ENCODE data around the gene SUDS3.
"Not testable (repeated sequence)": the region's sequence is repeated elsewhere in the genome, so short reads cannot be mapped to it uniquely, and the experiment has no call there.

The SUDS3 gene

GRCh38 chr12:118350908-118351559 lies 25.3 kb upstream of the SUDS3 start:
- no peak overlapping the region for H3K27ac ChIP-seq (replicated peaks; ENCODE audit: low read length)
- H3K14ac ChIP-seq (ENCODE audit: low read length): no peak overlapping the region
- H2AK5ac ChIP-seq (ENCODE audit: low read depth, low read length): no peak overlapping the region
- H3K4ac ChIP-seq (ENCODE audit: low read length): no peak overlapping the region
- no peak overlapping the region for H4K8ac ChIP-seq (ENCODE audit: low read depth, low read length)
- no peak overlapping the region for H3K23ac ChIP-seq (ENCODE audit: low read depth, low read length, poor library complexity)
- no peaks in the 10 kb centered on the region for H3K27me3 ChIP-seq (ENCODE audit: control insufficient read depth in 3 of 3, insufficient read depth in 3 of 3, low read depth in 1 of 3, low read length in 3 of 3)
- H4K91ac ChIP-seq (ENCODE audit: low read depth, low read length, poor library complexity): no peak overlapping the region
- H3K4me2 ChIP-seq (ENCODE audit: insufficient read depth, low read length, poor library complexity, severe bottlenecking): no peak overlapping the region
- H3K9me3 ChIP-seq (replicated peaks in 1 of 2; ENCODE audit: control insufficient read depth in 2 of 2, insufficient read depth in 1 of 2, low read depth in 1 of 2, low read length in 2 of 2): no peaks in the 10 kb centered on the region
- no peaks in the 10 kb centered on the region for H3K36me3 ChIP-seq (replicated peaks in 1 of 2; ENCODE audit: control insufficient read depth in 2 of 2, insufficient read depth in 2 of 2, low read length in 2 of 2)
- H3K18ac ChIP-seq (ENCODE audit: low read length): no peak overlapping the region
- H2BK120ac ChIP-seq (ENCODE audit: low read depth, low read length): no peak overlapping the region
- no peak overlapping the region for H3K4me3 ChIP-seq (ENCODE audit: low read length in 2 of 2)
- no peak overlapping the region for H2BK5ac ChIP-seq (ENCODE audit: low read length)
- no CpG with 5 or more reads among the region's 6 CpGs for WGBS, 2 donors (ENCODE audit: extremely low coverage in 2 of 2, insufficient read length in 2 of 2, insufficient replicate concordance in 1 of 2)
- H3K79me1 ChIP-seq (ENCODE audit: low read depth, low read length): no peaks in the 10 kb centered on the region
- DNase-seq (ENCODE audit: low spot score): no peak
- H2BK12ac ChIP-seq (ENCODE audit: low read length): no peak overlapping the region
- no peak overlapping the region for H2AFZ ChIP-seq (ENCODE audit: low read length)
- no peak overlapping the region for H2BK15ac ChIP-seq (ENCODE audit: low read length)
- H3K4me1 ChIP-seq (ENCODE audit: control insufficient read depth in 2 of 2, insufficient read depth in 1 of 2, low read depth in 1 of 2, low read length in 2 of 2): no peaks in the 10 kb centered on the region
- H3K9ac ChIP-seq (ENCODE audit: low read depth, low read length, poor library complexity): no peak overlapping the region

GRCh38 chr12:118353721-118354120 lies 22.6 kb upstream of the SUDS3 start:
- no peak overlapping the region for H3K4me3 ChIP-seq (ENCODE audit: low read length in 2 of 2)
- H2BK120ac ChIP-seq (ENCODE audit: low read depth, low read length): no peak overlapping the region
- no peaks in the 10 kb centered on the region for H3K27me3 ChIP-seq (ENCODE audit: control insufficient read depth in 3 of 3, insufficient read depth in 3 of 3, low read depth in 1 of 3, low read length in 3 of 3)
- no peaks in the 10 kb centered on the region for H3K79me1 ChIP-seq (ENCODE audit: low read depth, low read length)
- no peak overlapping the region for H2BK12ac ChIP-seq (ENCODE audit: low read length)
- no peak overlapping the region for H3K9ac ChIP-seq (ENCODE audit: low read depth, low read length, poor library complexity)
- no peaks in the 10 kb centered on the region for H3K36me3 ChIP-seq (replicated peaks in 1 of 2; ENCODE audit: control insufficient read depth in 2 of 2, insufficient read depth in 2 of 2, low read length in 2 of 2)
- no peak overlapping the region for H2BK5ac ChIP-seq (ENCODE audit: low read length)
- H4K91ac ChIP-seq (ENCODE audit: low read depth, low read length, poor library complexity): no peak overlapping the region
- H2AFZ ChIP-seq (ENCODE audit: low read length): no peak overlapping the region
- H2BK15ac ChIP-seq (ENCODE audit: low read length): no peak overlapping the region
- WGBS, 2 donors (ENCODE audit: extremely low coverage in 2 of 2, insufficient read length in 2 of 2, insufficient replicate concordance in 1 of 2): no CpG with 5 or more reads among the region's 4 CpGs
- H3K4me2 ChIP-seq (ENCODE audit: insufficient read depth, low read length, poor library complexity, severe bottlenecking): no peak overlapping the region
- no peak overlapping the region for H3K27ac ChIP-seq (replicated peaks; ENCODE audit: low read length)
- no peak overlapping the region for H3K18ac ChIP-seq (ENCODE audit: low read length)
- H3K4ac ChIP-seq (ENCODE audit: low read length): no peak overlapping the region
- no peak overlapping the region for H2AK5ac ChIP-seq (ENCODE audit: low read depth, low read length)
- no peak overlapping the region for H4K8ac ChIP-seq (ENCODE audit: low read depth, low read length)
- H3K14ac ChIP-seq (ENCODE audit: low read length): no peak overlapping the region
- no peaks in the 10 kb centered on the region for H3K9me3 ChIP-seq (replicated peaks in 1 of 2; ENCODE audit: control insufficient read depth in 2 of 2, insufficient read depth in 1 of 2, low read depth in 1 of 2, low read length in 2 of 2)
- H3K23ac ChIP-seq (ENCODE audit: low read depth, low read length, poor library complexity): no peak overlapping the region
- no peaks in the 10 kb centered on the region for H3K4me1 ChIP-seq (ENCODE audit: control insufficient read depth in 2 of 2, insufficient read depth in 1 of 2, low read depth in 1 of 2, low read length in 2 of 2)
- DNase-seq (ENCODE audit: low spot score): no peak

- not testable (repeated sequence) for H2BK12ac ChIP-seq (ENCODE audit: low read length); H3K9me3 ChIP-seq (replicated peaks in 1 of 2; ENCODE audit: control insufficient read depth in 2 of 2, insufficient read depth in 1 of 2, low read depth in 1 of 2, low read length in 2 of 2); H3K27me3 ChIP-seq (ENCODE audit: control insufficient read depth in 3 of 3, insufficient read depth in 3 of 3, low read depth in 1 of 3, low read length in 3 of 3); H2BK5ac ChIP-seq (ENCODE audit: low read length); H3K18ac ChIP-seq (ENCODE audit: low read length); H3K14ac ChIP-seq (ENCODE audit: low read length); H3K36me3 ChIP-seq (replicated peaks in 1 of 2; ENCODE audit: control insufficient read depth in 2 of 2, insufficient read depth in 2 of 2, low read length in 2 of 2); H3K9ac ChIP-seq (ENCODE audit: low read depth, low read length, poor library complexity); H4K91ac ChIP-seq (ENCODE audit: low read depth, low read length, poor library complexity); H3K4me1 ChIP-seq (ENCODE audit: control insufficient read depth in 2 of 2, insufficient read depth in 1 of 2, low read depth in 1 of 2, low read length in 2 of 2); H2BK120ac ChIP-seq (ENCODE audit: low read depth, low read length); H3K4me2 ChIP-seq (ENCODE audit: insufficient read depth, low read length, poor library complexity, severe bottlenecking); H3K79me1 ChIP-seq (ENCODE audit: low read depth, low read length); H2AFZ ChIP-seq (ENCODE audit: low read length); H3K4me3 ChIP-seq (ENCODE audit: low read length in 2 of 2); H3K4ac ChIP-seq (ENCODE audit: low read length); H3K23ac ChIP-seq (ENCODE audit: low read depth, low read length, poor library complexity); H4K8ac ChIP-seq (ENCODE audit: low read depth, low read length); H2AK5ac ChIP-seq (ENCODE audit: low read depth, low read length); H2BK15ac ChIP-seq (ENCODE audit: low read length); H3K27ac ChIP-seq (replicated peaks; ENCODE audit: low read length); DNase-seq (ENCODE audit: low spot score)
- no CpG with 5 or more reads among the region's 4 CpGs for WGBS, 2 donors (ENCODE audit: extremely low coverage in 2 of 2, insufficient read length in 2 of 2, insufficient replicate concordance in 1 of 2)
Measured at GRCh38 chr12:118354503-118354902, 21.9 kb upstream of the SUDS3 start.

GRCh38 chr12:118354903-118355302 lies 21.5 kb upstream of the SUDS3 start:
- H3K27ac ChIP-seq (replicated peaks; ENCODE audit: low read length): no peak overlapping the region
- H3K14ac ChIP-seq (ENCODE audit: low read length): no peak overlapping the region
- H2BK15ac ChIP-seq (ENCODE audit: low read length): no peak overlapping the region
- no peak overlapping the region for H3K4ac ChIP-seq (ENCODE audit: low read length)
- H2BK5ac ChIP-seq (ENCODE audit: low read length): no peak overlapping the region
- no CpG with 5 or more reads among the region's 1 CpG for WGBS, 2 donors (ENCODE audit: extremely low coverage in 2 of 2, insufficient read length in 2 of 2, insufficient replicate concordance in 1 of 2)
- H2AFZ ChIP-seq (ENCODE audit: low read length): no peak overlapping the region
- no peak overlapping the region for H2BK120ac ChIP-seq (ENCODE audit: low read depth, low read length)
- no peak overlapping the region for H2AK5ac ChIP-seq (ENCODE audit: low read depth, low read length)
- no peak overlapping the region for H3K9ac ChIP-seq (ENCODE audit: low read depth, low read length, poor library complexity)
- no peak overlapping the region for H3K23ac ChIP-seq (ENCODE audit: low read depth, low read length, poor library complexity)
- H3K4me2 ChIP-seq (ENCODE audit: insufficient read depth, low read length, poor library complexity, severe bottlenecking): no peak overlapping the region
- H3K4me3 ChIP-seq (ENCODE audit: low read length in 2 of 2): no peak overlapping the region
- H2BK12ac ChIP-seq (ENCODE audit: low read length): no peak overlapping the region
- H3K9me3 ChIP-seq (replicated peaks in 1 of 2; ENCODE audit: control insufficient read depth in 2 of 2, insufficient read depth in 1 of 2, low read depth in 1 of 2, low read length in 2 of 2): no peaks in the 10 kb centered on the region
- no peak for DNase-seq (ENCODE audit: low spot score)
- no peak overlapping the region for H4K8ac ChIP-seq (ENCODE audit: low read depth, low read length)
- H3K79me1 ChIP-seq (ENCODE audit: low read depth, low read length): no peaks in the 10 kb centered on the region
- no peak overlapping the region for H3K18ac ChIP-seq (ENCODE audit: low read length)
- no peak overlapping the region for H4K91ac ChIP-seq (ENCODE audit: low read depth, low read length, poor library complexity)
- no peaks in the 10 kb centered on the region for H3K27me3 ChIP-seq (ENCODE audit: control insufficient read depth in 3 of 3, insufficient read depth in 3 of 3, low read depth in 1 of 3, low read length in 3 of 3)
- H3K36me3 ChIP-seq (replicated peaks in 1 of 2; ENCODE audit: control insufficient read depth in 2 of 2, insufficient read depth in 2 of 2, low read length in 2 of 2): no peaks in the 10 kb centered on the region
- H3K4me1 ChIP-seq (ENCODE audit: control insufficient read depth in 2 of 2, insufficient read depth in 1 of 2, low read depth in 1 of 2, low read length in 2 of 2): no peaks in the 10 kb centered on the region
